ENCODE results near the gene FBXO2.

DNA sequence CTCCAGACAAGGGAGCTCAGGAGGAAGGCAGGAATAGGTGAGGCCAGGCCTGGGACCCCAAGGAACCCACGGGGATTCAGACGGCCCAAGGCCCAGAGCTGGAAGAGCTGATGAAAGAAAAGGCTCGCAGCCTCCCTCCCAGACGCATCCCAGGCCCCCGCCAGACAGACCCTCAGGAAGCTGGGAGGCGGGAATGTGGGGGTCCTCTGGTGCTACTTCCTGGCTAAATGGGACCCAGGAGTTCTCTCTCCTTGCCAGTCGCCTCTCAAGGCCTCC is 430 bp downstream of the FBXO2 start:
- TF ChIP-seq CTCF (IDR thresholded peaks at IDR 0.05) = no peak
- TF ChIP-seq POLR2AphosphoS5 (IDR thresholded peaks at IDR 0.05) = no peak

Data from prostate gland (tissue), 2 donors.